GM20431 (cell line): Measurements from ENCODE around the gene NAT9.

Experiments used
- in situ Hi-C: fragments of 300-500 bp; cut with MseI, MboI; formaldehyde crosslinking; loops from one replicate; pipeline ENCODE4 v1.15.0; 2020; ENCODE audit warnings: low sequenced_read_pairs; ENCODE audit not compliant: unreplicated experiment

Gene NAT9

DNA sequence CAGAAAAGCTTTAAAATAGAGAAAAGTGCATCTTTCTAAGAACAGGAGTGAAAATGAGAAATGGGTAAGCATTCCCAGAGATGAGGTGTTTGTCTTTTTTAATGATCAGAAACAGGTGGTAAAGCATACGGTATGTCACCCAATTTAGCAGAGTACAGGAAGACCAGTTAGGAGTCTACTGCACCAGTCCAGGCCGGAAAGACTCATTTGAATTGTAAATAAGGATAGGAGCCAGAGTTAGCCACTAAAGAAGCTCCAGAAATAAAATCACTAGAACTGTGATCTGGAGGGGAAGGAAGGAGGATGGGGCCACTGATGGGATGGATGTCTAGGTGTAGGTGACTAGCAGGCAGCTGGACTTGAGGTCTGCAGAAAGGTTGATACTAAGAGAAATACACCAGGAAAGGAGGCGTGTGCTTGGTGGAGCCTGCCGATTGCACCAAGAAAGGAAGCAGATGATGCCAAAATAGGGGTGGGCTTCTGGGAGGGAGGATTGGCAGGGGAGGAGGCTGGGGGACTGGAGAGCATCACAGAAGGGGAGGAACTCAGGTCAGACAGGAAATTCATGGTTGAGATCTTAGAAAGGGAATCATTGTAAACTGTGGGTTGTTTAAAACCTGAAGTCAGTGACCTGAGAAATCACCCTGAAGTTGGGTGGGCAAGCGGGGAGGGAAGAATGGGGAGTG lies 8.1 kb upstream of the NAT9 start:
- in situ Hi-C loops: no loop called here

DNA sequence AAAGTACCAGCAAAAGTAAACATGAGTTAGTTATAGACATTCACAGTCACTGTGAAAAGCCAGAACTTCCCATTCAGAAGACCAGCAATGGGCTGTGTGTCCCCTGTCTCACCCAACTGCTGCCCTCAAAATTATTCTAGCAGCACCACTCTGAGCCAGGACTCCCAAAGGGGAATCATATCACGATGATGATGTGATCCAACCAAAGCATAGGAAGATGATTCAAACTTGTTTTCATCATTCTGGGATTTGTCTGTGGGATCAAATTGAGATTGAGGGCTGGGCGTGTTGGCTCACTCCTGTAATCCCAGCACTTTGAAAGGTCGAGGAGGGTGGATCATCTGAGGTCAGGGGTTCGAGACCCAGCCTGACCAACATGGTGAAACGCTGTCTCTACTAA lies 6.4 kb upstream of the NAT9 start:
- in situ Hi-C loops: no loop called here

DNA sequence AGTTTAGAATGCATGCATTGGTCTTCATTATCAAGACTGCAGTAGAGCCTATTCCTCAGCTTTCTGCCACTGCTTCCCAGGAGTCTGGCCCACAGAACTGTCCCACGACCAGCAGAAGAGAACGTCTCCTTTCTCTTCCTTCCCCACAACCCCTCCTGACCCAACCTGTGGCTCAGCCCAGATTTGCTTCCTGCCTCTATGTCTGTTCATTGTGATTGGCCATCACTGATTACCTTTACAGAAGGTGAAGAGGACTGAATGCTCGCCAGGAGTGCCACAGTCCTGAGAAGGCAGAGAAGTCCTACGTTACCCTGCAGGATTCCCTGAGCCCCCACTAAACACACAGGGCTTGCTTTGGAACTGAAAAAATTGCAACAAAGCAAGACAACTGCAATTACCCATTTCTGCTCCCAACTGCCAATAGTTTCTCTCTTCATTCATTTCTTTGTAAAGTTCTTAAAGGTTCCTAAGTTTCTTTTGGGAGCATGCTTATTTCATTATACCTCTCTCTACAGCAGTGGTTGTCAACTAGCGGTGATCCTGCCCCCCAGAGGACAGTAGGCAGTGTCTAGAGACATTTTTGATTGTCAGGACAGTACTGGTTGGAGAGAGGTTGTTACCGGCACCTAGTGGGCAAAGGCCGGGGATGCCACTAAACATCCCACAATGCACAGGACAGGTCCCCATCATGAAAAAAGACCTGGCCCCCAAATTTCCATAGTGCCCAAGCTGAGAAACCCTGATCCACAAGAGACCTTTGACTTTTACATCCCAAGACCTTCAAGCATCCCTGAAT lies 4.5 kb upstream of the NAT9 start:
- in situ Hi-C loops: no loop called here

DNA sequence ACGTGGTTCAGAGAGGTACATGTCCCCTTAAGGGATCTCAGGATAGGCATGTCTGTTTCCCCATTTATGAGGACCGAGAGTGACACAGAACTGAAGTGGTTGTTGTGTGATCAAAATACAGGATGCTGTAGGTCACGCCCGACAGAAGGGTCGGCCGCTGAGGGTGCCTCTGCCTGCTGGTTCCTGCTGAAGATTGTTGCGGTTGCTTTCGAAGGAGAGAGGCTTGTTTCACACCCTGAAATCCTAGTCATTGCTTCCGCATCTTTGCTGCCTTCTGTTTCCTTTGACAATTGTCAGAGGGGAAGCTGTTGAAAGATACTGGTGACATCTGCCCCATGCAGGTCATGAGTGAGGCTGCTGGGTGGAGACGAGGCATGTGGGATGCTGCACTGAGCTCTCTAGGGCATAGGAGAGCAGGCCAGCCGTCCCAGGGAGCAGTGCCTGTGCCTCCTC lies 3.8 kb upstream of the NAT9 start:
- in situ Hi-C loops: no loop called here

DNA sequence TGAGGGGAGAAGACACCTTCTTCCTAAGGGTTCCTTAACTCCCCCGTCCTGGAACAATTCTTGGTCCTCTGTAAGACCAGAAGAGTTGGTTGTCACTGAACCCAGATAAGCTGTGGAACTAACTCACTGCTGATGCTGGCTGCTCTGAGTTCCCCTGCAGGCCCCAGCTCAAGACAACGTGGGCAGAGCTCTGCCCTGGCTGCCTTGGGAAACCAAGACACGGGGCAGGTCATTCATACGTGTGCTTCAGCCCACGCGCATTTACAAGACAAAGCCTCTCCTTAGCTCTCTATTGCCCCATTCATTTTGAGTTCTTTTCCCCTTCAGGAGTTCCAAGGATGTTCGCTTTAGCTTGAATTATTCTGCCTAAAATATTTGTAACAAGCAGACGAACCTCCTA lies 3.4 kb upstream of the NAT9 start:
- in situ Hi-C loops: no loop called here

DNA sequence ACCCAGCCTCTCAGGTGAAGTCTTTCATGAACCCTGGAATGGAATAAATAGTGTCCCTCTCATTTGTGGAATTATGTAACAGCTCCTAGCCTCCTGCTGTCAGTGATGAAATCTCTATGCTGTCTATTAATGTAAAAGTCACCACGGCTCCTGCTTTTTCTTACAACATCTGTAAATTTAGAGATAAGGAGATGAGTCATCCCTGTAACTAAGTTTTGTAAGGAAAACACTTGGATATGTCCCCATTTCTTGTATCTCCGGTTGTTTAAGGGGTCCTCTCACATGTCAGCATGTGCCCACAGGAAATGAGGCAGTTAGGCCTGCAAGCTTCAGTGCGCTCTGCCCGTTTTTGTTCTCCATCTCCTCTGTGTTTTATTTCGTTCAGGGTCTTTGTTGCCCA lies 2.8 kb upstream of the NAT9 start:
- in situ Hi-C loops: no loop called here

DNA sequence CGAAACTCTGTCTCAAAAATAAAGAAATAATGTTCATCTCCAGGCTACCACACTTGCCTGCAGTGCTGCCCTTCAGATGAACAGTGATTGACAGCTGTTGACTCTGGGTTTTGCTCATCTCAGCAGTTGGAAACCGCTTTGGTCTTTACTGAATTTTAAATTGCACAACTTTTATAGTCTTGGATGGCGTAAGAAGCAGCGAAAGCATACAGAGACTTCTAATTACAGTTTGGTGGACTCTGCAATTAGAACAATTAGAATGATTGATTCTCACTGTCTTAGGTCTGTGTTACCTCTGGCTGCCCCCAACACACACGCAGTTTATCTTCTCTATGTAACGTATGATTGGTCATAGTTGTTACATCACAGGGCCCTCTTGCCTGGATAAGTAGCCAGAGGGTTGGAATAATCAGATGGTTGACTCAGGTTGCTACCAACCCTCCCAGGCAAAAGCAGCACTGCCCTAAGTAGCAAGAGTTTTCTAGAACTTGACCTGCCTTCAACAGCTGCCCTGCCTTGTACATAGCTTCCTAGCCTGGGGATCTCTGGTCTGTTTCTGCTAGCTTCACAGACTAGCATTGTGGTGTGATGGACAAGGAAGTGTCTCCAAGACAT lies 1.9 kb upstream of the NAT9 start:
- in situ Hi-C loops: no loop called here

DNA sequence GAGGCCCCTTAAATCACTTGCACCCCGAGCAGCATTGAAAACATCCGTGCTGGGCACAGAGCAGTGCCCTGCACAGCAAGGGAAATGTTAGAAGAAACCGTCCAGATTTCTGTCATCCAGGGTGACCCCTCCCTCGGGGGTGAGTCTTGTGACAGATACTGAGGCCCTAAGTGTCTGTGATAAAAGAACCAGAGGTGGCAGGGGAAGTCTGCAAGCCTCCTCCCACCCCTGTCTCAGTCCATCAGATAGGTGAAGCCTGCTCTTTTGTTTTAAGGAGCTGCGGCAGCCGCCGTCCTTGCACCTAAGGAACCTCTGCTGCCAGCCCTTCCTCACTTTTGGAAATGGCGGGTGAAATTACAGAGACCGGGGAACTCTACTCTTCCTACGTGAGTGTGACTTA lies 845 bp upstream of the NAT9 start:
- in situ Hi-C loops: no loop called here

DNA sequence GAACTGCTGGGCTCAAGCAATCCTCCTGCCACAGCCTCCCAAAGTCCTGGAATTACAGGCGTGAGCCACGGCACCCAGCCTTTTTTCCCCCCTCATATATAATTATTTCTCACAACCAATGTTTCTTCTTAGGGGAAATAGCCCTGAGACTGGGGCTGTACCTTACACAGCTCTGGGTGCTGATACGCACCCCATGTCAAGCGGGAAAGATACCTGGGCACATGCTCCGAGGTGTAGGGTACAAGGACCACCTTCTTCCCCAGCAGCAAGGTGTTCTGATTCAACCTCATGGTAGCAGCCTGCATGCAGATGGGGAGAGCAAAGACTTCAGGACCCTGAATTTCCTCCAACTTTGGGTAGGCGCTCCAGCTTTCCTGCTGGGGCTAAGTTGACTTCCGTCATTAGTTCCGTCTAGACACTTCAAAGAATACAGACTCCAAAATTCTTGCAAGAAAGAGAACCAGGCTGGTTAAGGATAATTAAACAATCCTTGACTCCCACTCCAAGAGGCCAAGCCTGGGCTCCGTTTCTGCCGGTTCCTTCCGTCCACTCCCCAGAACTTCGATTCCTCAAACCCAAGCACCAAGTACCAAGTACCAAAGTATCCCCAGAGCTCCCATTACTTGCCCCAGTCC lies 619 bp downstream of the NAT9 start:
- in situ Hi-C loops: no loop called here

DNA sequence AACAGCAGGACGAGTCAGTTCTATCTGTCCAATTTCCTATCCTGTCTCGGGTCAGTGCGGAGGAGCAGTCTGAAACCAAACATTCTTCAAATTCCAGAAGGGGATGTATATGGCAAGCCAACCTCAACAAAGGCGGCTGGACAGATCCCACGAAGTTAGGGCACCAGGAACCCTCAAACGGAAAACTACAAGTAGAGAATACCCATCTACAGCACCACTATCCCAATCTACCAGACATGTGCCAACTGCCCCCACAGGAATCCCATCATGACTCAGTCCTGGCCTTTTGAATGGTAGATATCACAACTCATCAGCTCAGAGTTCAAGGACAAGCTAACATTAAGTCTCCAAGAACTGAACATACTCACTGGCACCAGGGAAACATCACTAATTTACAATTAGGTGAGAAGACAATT lies 2.3 kb downstream of the NAT9 start:
- in situ Hi-C loops: no loop called here

DNA sequence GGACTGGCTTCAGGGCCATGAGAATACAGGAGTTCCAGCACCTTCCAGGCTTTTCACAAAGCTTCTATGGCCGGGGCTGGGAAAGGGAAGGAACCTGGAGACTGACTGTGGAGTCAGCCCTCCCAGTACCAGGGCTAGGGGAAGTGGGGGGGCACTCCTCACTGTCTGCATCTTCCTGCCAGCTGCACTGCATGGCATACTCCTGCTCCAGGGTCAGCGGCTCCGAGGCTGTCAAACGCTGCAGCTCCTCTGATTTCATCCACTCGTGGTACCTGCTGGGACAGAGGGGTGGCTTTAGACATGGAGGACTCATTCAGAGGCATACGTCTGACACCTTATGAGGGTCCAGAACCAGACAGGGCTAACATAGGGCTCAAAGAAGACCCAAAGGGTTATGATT lies 2.7 kb downstream of the NAT9 start:
- in situ Hi-C loops: no loop called here

DNA sequence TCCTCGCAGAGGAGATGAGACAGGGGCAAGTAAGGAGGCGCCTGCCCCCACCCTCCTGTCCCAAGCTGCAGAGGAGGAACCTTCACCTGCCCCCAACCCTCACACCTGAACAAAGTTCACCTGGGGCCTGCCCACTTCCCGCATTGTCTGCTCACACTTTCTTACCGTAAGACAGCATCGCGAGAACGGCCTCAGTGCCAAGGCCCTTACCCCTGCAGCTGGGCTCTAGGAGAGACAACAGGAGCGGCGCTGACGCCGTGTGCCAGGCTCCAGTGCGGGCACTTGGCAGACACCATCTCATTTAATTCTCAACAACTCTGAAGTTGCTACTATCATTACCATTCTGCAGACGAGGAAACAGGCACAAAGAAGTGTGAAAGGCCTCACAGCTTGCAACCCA lies 4.1 kb downstream of the NAT9 start:
- in situ Hi-C loops: no loop called here

DNA sequence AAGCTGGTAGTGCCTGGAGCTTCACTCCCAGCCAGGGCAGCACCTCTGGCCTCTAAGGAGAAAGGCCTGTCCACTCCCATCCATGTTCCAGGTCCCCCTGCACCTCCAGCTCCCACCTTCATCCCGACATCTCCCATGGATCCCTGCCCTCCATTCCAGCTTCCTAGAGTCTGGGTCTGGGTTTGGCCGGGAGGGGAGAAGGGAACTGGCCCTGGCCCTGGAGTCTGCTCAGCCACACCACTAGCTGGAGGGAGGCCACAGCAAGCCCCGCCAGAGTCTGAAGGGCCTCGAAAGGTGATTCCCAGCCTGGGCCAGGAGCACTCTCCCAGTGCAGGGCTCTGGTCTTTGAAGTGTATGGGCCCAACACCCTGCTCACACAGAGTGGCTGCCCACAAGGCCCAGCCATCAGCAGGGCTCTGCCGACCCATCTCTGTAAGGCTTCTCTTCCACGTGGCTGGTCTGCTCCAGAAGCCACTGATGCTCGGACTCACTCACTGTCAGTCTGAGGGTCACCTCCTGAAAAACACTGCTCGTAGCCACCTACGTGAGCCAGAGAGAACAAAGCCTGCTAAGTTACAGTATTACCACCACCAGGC lies 4.7 kb downstream of the NAT9 start:
- in situ Hi-C loops: no loop called here

DNA sequence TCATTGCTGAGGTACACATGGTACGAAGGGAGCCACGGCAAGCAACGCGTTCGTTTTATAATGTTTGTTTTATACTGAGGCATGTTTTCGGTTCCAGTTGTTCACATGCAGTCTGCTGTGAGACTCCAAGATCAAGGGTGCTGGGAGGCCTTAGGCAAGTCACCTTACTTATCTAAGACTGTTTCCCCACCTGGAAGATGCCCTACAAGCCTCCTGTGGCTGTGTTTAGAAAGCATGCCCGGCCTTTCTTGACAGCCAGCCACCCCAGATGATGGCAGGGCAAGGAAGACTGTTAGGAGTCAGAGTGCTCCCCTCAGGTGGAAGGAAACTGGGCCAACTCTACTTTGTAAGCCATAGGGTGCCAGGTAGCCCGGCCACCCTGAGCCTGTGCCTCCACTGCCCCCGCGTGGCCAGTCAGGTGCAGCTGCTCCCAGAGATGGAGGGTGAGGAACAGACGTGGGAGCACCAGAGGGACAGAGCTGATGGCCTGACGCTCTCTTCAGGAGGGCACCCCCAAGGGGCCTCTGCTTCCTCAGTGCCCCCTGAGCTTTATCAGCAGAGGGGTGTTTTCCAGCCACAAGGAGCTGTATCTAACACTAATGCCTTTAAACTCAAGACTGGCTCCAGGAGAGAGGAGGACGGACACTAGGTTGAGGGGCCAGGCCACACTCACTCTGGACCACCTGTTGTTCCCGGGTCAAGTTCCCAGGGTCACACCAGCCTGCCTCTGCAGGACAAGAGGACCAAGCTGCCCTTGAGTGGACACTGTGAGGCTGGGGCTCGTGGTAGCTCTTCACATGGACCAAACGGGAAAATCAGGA lies 5.4 kb downstream of the NAT9 start:
- in situ Hi-C loops: no loop called here

DNA sequence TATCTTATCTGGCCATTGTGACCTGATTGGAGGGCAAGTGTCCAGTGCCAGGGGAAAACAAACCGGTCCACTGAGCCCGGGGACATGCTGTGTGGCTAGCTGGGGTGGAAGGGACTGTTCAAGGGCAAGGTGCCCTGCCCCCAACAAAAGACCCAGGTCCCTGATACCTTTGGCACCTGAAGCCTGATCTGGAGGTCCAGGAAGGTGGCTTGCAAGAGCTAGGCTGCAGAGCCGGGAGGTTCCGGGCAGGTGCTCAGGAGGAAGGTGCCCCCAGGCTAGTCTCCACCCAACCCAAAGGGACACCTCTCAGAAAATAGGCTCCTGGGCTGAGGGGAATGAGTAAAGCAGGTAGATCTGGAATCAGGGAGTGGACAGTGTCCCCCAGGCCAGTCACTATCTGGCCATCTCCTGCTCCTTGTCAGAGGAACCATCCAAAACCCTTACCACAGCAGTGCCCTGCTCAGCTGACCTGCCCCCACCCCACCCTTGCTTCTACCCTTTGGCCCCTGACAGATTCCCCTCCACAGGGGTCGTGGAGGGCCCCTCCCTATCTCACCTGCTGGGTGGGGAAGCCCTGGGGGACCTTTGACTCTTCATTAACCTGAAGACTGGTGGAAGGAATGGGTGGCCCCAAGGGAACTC lies 6.2 kb downstream of the NAT9 start:
- in situ Hi-C loops: no loop called here

DNA sequence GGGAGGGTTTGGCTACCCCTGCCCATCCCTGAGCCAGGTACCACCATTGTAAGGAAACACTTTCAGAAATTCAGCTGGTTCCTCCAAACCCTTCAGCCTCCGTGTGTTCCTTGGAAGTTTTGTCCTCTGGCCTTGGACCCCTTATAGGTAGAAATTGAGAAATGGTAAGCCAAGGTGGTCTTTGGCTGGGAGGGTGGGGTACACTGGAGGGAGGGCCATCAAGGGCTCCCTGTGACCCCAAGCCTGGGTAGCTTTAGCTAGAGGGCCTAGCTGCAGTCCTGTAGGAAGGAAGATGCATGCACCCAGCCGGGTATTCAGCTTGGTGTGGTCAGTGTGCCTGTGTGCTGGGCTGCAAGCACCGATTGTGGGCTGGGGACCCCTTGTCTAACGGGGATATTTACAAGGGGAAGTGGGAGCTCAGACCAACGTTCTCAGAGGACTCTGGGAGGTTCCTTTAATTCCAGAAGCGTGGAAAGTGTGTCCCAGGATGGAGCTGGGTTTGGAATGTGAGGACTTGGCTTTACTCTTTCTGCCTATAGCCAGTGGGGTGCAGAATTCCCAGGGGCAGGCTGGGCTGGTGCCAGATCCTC lies 6.8 kb downstream of the NAT9 start:
- in situ Hi-C loops: no loop called here

DNA sequence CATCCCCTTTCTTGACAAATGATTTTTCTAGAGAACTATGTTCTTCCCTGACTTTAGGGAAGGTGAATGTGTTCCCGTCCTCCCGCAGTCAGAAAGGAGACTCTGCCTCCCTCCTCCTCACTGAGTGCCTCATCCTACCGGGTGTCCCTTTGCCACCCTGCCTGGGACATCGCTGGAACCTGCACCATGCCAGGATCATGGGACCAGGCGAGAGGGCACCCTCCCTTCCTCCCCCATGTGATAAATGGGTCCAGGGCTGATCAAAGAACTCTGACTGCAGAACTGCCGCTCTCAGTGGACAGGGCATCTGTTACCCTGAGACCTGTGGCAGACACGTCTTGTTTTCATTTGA lies 7.4 kb downstream of the NAT9 start:
- in situ Hi-C loops: no loop called here

DNA sequence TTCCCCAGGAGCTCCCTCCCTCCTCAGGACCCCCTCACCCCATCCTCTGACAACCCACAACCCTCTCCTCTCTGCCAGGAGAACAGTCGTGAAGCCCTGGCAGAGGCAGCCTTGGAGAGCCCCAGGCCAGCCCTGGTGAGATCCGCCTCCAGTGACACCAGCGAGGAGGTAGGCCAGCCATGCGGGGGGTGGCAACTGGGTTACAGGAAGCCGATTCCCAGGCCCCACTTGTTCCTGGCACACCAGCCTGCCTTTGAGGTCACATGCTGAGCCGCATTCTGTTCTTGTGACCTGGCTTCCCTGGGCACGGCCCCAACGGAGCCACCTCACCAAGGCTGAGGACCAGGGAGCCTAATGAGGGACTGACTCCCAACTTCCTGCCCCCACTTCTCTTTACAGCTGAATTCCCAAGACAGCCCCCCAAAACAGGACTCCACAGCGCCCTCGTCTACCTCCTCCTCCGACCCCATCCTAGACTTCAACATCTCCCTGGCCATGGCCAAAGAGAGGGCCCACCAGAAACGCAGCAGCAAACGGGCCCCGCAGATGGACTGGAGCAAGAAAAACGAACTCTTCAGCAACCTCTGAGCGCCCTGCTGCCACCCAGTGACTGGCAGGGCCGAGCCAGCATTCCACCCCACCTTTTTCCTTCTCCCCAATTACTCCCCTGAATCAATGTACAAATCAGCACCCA lies 7.9 kb downstream of the NAT9 start:
- in situ Hi-C loops: no loop called here
